Stimulated activated CD4-positive, alpha-beta T cell treated with anti-CD3 and anti-CD28 coated beads, Interleukin-1b, Interleukin-23, amount 100 ng/mL, for 48 hours (primary cell): ENCODE measurements around the gene PKMYT1.
"Not testable (repeated sequence)": the region's sequence is repeated elsewhere in the genome, so short reads cannot be mapped to it uniquely, and the experiment has no call there.

Experiments
- DNase-seq: peaks from one replicate; pipeline ENCODE4 v3.0.0-alpha.2; 2020

PKMYT1 gene

GRCh38 chr16:2929693-2930092 lies 50.6 kb downstream of the PKMYT1 start:
- no peak for DNase-seq

DNA sequence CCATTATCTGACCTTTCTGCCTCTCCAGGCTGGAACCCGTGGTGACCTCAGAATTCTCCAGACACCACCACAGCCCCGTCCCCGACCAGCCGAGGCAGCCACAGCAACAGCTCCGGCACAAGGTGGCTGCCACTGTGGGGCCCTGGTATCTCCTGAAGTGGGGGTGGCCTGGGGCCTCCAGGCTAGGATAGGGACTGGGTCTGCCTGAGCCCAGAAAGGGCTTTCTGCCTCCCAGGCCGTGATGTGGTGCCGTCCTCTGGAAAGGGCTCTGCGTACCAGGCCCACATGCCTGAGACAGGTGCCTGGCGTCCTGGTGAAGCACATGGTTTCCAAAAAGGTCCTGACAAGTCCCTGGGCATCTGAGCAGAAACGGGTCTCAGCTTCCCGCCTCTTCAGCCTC lies 51.5 kb downstream of the PKMYT1 start:
- DNase-seq: no peak

DNA sequence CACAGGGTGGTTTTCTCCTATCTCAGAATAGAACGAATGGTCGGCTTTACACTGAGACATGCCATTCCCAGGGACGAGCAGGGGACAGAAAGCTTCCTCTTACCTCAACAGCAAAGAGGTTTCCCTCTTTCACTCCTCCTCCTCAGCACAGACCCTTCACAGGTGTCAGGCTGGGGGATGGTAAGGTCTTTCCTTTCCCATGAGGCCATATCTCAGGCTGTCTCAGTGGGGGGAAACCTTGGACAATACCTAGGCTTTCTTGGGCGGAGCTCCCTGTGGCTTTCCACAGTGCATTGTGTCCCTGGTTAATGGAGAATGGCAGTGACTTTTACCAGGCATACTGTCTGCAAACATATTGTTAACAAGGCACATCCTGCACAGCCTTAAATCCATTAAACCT lies 52.1 kb downstream of the PKMYT1 start:
- DNase-seq: not testable (repeated sequence)

- peak; percentile 89 for DNase-seq
Measured at GRCh38 chr16:2927010-2927646, 53.1 kb downstream of the PKMYT1 start.

DNA sequence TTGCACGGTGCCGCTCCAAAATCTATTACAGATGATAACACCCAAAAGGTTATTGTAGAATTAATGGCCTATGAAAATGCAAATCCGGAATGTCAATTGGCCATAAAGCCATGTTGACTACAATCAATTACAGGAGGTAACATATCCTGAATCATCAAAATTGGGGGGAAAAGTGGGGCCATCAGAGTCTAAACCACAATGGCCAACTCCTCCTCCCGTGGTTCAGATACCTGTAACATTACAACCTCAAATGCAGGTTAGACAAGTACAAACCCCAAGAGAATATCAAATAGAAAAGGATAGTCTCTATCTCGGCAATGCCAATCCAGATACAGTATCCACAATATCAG lies 53.6 kb downstream of the PKMYT1 start:
- no peak for DNase-seq

DNA sequence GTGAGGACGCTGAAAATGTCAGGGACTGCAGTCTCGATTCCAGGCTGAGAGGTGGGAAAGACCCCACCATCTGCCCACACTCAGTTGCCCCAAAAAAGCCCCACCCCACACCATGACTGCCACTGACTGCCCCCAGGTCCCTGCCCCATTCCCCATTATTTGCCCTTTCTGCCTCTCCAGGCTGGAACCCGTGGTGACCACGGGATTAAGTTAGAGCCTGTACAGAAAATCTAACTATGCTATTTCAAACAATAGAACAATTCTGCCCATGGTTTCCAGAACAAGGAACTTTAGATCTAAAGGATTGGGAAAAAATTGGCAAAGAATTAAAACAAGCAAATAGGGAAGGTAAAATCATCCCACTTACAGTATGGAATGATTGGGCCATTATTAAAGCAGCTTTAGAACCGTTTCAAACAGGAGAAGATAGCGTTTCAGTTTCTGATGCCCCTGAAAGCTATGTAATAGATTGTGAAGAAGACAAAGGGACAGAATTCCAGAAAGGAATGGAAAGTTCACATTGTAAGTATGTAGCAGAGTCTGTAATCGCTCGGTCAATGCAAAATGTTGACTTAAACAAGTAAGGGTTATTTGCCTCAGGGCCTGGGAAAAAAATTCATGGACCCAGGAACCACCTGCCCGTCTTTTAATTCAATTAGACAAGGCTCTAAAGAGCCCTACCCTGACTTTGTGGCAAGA lies 54.1 kb downstream of the PKMYT1 start:
- DNase-seq: no peak

GRCh38 chr16:2924901-2925755 lies 55.1 kb downstream of the PKMYT1 start:
- DNase-seq: no peak

DNA sequence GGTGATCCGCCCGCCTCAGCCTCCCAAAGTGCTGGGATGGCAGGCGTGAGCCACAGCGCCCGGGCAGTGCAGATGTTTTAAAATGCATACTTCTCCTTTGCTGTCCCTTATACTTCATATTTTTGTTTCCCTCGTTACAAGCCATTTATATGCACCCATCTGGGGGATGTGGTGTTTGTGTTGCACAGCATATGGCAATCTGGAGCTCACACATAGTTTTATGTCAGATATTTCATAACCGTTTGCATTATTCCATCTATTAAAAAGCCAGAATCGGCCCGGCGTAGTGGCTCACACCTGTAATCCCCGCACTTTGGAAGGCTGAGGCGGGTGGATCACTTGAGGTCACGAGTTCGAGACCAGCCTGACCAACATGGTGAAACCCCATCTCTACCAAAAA lies 56.8 kb downstream of the PKMYT1 start:
- no peak for DNase-seq
